ENCODE results near the gene CKMT2. TPM values are rescaled to one million over a fixed set of nuclear protein-coding genes. Genes with fewer than 3 reads are reported as not detected.

The CKMT2 gene
- total RNA-seq, 6 donors from 2014 or later, result 2.1 to 2.7 (median 2.3) TPM; not detected in 3

- WGBS, 2 donors, result 51 to 74% methylated on average over 4 of the region's 4 CpGs
- peaks cover 20 to 32% (median 29%) of the 10 kb centered on the region in 4 donors for H3K4me1 ChIP-seq
- H3K36me3 ChIP-seq, result no peaks in the 10 kb centered on the region
- TF ChIP-seq POLR2A (IDR thresholded peaks at IDR 0.05), result no peak
- DNase-seq (no peak), ATAC-seq (ENCODE audit: low FRiP score in 2 of 2) (no peak)
- no peak overlapping the region for H3K27ac ChIP-seq
- no peak overlapping the region for H3K4me3 ChIP-seq
- peaks cover 0 to 3% (median 1%) of the 10 kb centered on the region in 4 donors for H3K9me3 ChIP-seq
- no peaks in the 10 kb centered on the region for H3K27me3 ChIP-seq
These were observed 64.4 kb downstream of the CKMT2 start for GRCh38 chr5:81297531-81297930.

- TF ChIP-seq POLR2A (IDR thresholded peaks at IDR 0.05) (no peak), EP300 (IDR thresholded peaks at IDR 0.05) (no peak), CTCF (IDR thresholded peaks at IDR 0.05) (no peak), POLR2AphosphoS5 (IDR thresholded peaks at IDR 0.05) (no peak)
- WGBS, 2 donors, result 0% methylated on average over 2 of the region's 2 CpGs
These were observed 67.8 kb downstream of the CKMT2 start for GRCh38 chr5:81300921-81301270.

GRCh38 chr5:81301271-81302015 lies 68.3 kb downstream of the CKMT2 start, which contains the start of gene ZCCHC9:
ZCCHC9 (plus strand) TSS chr5:81301587; CDS start chr5:81304758, 3,171 bp downstream.
- DNase-seq, result peak; percentile 91 to 94
- Histone ChIP-seq H3K27me3 (no peaks in the 10 kb centered on the region), H3K36me3 (peaks cover 0 to 5% (median 0%) of the 10 kb centered on the region in 4 donors), H3K4me3 (peak within 1 kb of the TSS; percentile 61 to 82 (median 76)), H3K27ac (peak within 1 kb of the TSS; percentile 90 to 94 (median 93)), H3K4me1 (peaks cover 26 to 42% (median 30%) of the 10 kb centered on the region in 4 donors), H3K9me3 (no peaks in the 10 kb centered on the region)
- ATAC-seq (ENCODE audit: low FRiP score in 2 of 2), result peak; percentile 98
- TF ChIP-seq EP300 (IDR thresholded peaks at IDR 0.05) (peak in 1 of 4 donors; percentile 61), POLR2A (IDR thresholded peaks at IDR 0.05) (peak in 3 of 4 donors; percentile 78 to 92 (median 83)), CTCF (IDR thresholded peaks at IDR 0.05) (peak in 2 of 6 experiments; percentile 22 to 52), POLR2AphosphoS5 (IDR thresholded peaks at IDR 0.05) (peak; percentile 93 to 96)
- WGBS, 2 donors, result 0 to 1% methylated on average over 30 to 42 of the region's 54 CpGs

More at GRCh38 chr5:81300921-81301270, 67.8 kb downstream of the CKMT2 start:
- ATAC-seq (ENCODE audit: low FRiP score in 2 of 2) (no peak), DNase-seq (no peak)
- Histone ChIP-seq H3K9me3 (no peaks in the 10 kb centered on the region), H3K4me1 (peaks cover 26 to 42% (median 30%) of the 10 kb centered on the region in 4 donors), H3K36me3 (peaks cover 0 to 5% (median 0%) of the 10 kb centered on the region in 4 donors), H3K4me3 (peak overlapping the region; percentile 61 to 82 (median 76)), H3K27ac (peak overlapping the region; percentile 90 to 94 (median 93)), H3K27me3 (no peaks in the 10 kb centered on the region)

GRCh38 chr5:81302596-81302995 lies 69.5 kb downstream of the CKMT2 start:
- H3K4me3 ChIP-seq, result peak overlapping the region in 3 of 4 donors; percentile 61 to 82 (median 73)
- no peaks in the 10 kb centered on the region for H3K9me3 ChIP-seq
- no peak overlapping the region for H3K27ac ChIP-seq
- H3K4me1 ChIP-seq, result peaks cover 25 to 42% (median 26%) of the 10 kb centered on the region in 4 donors
- H3K36me3 ChIP-seq, result peaks cover 0 to 5% (median 0%) of the 10 kb centered on the region in 4 donors
- ATAC-seq (ENCODE audit: low FRiP score in 2 of 2) (no peak), DNase-seq (no peak)
- TF ChIP-seq POLR2A (IDR thresholded peaks at IDR 0.05) (no peak), CTCF (IDR thresholded peaks at IDR 0.05) (no peak), EP300 (IDR thresholded peaks at IDR 0.05) (no peak), POLR2AphosphoS5 (IDR thresholded peaks at IDR 0.05) (no peak)
- no peaks in the 10 kb centered on the region for H3K27me3 ChIP-seq
- WGBS, 2 donors, result 90 to 93% methylated on average over 5 of the region's 5 CpGs

GRCh38 chr5:81303563-81303962 lies 70.4 kb downstream of the CKMT2 start:
- Histone ChIP-seq H3K4me3 (no peak overlapping the region), H3K27ac (no peak overlapping the region), H3K9me3 (no peaks in the 10 kb centered on the region), H3K4me1 (peaks cover 25 to 40% (median 26%) of the 10 kb centered on the region in 4 donors), H3K36me3 (peaks cover 0 to 5% (median 0%) of the 10 kb centered on the region in 4 donors), H3K27me3 (no peaks in the 10 kb centered on the region)
- 87 to 93% methylated on average over 1 of the region's 1 CpG for WGBS, 2 donors
- DNase-seq (no peak), ATAC-seq (ENCODE audit: low FRiP score in 2 of 2) (no peak)
- TF ChIP-seq POLR2A (IDR thresholded peaks at IDR 0.05) (no peak), EP300 (IDR thresholded peaks at IDR 0.05) (no peak), POLR2AphosphoS5 (IDR thresholded peaks at IDR 0.05) (no peak), CTCF (IDR thresholded peaks at IDR 0.05) (no peak)
